ENCODE results near the gene GPR25.

Gene GPR25

GRCh38 chr1:200872446-200873115 lies at the start of gene GPR25:
Gene GPR25, plus strand, starts transcription at chr1:200872981. Its CDS starts 57 bp downstream, at chr1:200873038.
- no peak for DNase-seq (ENCODE audit: low read depth, low spot score)

GRCh38 chr1:200831091-200831490 lies 41.7 kb upstream of the GPR25 start:
- DNase-seq (ENCODE audit: low read depth, low spot score) = no peak

GRCh38 chr1:200834383-200834782 lies 38.4 kb upstream of the GPR25 start:
- DNase-seq (ENCODE audit: low read depth, low spot score) = no peak

- DNase-seq (ENCODE audit: low read depth, low spot score) = no peak
These were observed 36.6 kb upstream of the GPR25 start for GRCh38 chr1:200836213-200836612.

- DNase-seq (ENCODE audit: low read depth, low spot score) = no peak
These were observed 34.7 kb upstream of the GPR25 start for GRCh38 chr1:200837931-200838571.

GRCh38 chr1:200838676-200839445 lies 33.9 kb upstream of the GPR25 start:
- DNase-seq (ENCODE audit: low read depth, low spot score) = no peak

- DNase-seq (ENCODE audit: low read depth, low spot score) = no peak
These were observed 27.4 kb upstream of the GPR25 start for GRCh38 chr1:200845360-200845759.

GRCh38 chr1:200846398-200846797 lies 26.4 kb upstream of the GPR25 start:
- DNase-seq (ENCODE audit: low read depth, low spot score) = no peak

GRCh38 chr1:200849430-200849829 lies 23.4 kb upstream of the GPR25 start:
- DNase-seq (ENCODE audit: low read depth, low spot score) = no peak

- no peak for DNase-seq (ENCODE audit: low read depth, low spot score)
These were observed 22.2 kb upstream of the GPR25 start for GRCh38 chr1:200850554-200850953.

- peak; percentile 62 for DNase-seq (ENCODE audit: low read depth, low spot score)
These were observed 15.9 kb upstream of the GPR25 start for GRCh38 chr1:200856716-200857357.

GRCh38 chr1:200857804-200858203 lies 15.0 kb upstream of the GPR25 start:
- DNase-seq (ENCODE audit: low read depth, low spot score) = no peak

GRCh38 chr1:200861937-200862647 lies 10.7 kb upstream of the GPR25 start:
- DNase-seq (ENCODE audit: low read depth, low spot score) = no peak

GRCh38 chr1:200862713-200863415 lies 9.9 kb upstream of the GPR25 start:
- DNase-seq (ENCODE audit: low read depth, low spot score) = no peak

- DNase-seq (ENCODE audit: low read depth, low spot score) = no peak
These were observed 6.7 kb upstream of the GPR25 start for GRCh38 chr1:200866116-200866515.

GRCh38 chr1:200866521-200866920 lies 6.3 kb upstream of the GPR25 start:
- DNase-seq (ENCODE audit: low read depth, low spot score) = no peak

GRCh38 chr1:200867018-200867811 lies 5.6 kb upstream of the GPR25 start:
- DNase-seq (ENCODE audit: low read depth, low spot score) = peak; percentile 44

- DNase-seq (ENCODE audit: low read depth, low spot score) = no peak
These were observed 3.4 kb upstream of the GPR25 start for GRCh38 chr1:200869376-200869752.

GRCh38 chr1:200869753-200870391 lies 2.9 kb upstream of the GPR25 start:
- no peak for DNase-seq (ENCODE audit: low read depth, low spot score)
